Measurements from ENCODE around the gene NT5C.
"Not testable (repeated sequence)": the region's sequence is repeated elsewhere in the genome, so short reads cannot be mapped to it uniquely, and the experiment has no call there.

The NT5C gene

DNA sequence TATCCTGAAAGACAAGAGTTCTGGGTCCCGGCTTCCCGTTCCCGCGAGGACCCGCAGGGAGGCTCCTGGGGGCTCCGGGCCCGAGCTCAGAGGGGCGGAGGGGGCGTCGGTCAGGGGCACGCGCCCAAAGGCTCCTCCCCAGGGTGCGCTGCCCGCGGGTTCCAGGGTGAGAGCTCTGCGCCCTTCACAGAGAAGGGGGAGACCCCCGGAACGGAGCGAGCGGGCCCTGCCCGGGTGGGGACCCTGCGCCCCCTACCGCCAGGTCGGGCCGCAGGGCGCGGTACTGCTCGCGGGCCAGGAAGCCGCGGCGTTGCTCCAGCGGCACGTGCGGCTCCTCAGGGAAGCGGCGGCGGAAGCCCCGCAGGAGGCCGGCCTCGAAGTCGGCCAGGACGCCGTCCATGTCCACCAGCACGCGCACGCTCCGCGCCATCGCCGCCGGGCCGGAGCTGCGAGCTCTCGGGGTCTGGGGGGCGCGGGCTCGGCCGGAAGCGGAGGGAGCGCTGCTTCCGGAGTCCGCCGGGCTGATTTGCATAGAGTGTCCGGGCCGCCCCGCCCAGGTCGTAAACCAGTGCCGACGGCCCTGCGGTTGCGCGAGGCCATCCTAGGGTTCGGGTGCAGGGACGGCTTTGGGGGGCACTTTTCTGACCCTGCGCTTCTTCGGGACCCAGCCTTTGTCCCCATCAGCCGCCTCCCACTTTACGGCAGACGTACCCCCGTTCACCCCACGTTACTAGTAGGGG lies at the start of gene NT5C:
Gene NT5C (minus strand): TSS at position 465 of the 740 bp plus-strand sequence. CDS start 35 bp downstream, at position 430.
- peak; percentile 50 for DNase-seq

DNA sequence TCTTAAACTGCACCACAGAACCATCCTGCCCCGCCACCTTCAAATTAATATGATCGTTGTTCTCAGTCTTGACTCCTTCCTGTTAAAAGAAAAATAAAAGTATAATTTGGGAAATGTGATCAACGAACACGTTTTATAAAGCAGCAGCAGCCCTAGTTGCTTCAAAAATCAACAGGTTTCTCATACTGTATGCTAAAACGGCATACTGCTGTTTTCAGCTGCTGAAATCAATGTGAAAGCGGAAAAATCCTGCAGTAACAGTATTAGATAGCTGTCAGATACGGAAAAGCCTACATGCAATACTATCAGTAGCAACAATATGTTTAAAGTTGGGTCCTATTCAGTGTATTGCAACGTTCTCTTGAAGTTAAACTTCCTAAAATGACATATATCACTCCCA lies 49.6 kb upstream of the NT5C start:
- no peak for DNase-seq

DNA sequence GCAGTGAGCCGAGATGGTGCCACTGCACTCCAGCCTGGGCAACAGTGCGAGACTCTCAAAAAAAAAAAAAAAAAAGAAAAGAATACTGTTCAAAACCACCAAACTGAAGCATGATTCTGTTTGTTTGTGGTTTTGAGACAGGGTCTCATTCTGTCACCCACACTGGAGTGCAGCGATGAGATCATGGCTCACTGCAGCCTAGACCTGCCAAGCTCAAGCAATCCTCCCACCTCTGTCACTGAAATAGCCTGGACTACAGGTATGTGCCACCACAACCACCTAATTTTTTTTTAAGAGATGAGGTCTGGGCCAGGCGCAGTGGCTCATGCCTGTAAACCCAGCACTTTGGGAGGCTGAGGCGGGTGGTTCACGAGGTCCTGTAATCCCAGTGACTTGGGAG lies 46.9 kb upstream of the NT5C start:
- peak; percentile 9 for DNase-seq

DNA sequence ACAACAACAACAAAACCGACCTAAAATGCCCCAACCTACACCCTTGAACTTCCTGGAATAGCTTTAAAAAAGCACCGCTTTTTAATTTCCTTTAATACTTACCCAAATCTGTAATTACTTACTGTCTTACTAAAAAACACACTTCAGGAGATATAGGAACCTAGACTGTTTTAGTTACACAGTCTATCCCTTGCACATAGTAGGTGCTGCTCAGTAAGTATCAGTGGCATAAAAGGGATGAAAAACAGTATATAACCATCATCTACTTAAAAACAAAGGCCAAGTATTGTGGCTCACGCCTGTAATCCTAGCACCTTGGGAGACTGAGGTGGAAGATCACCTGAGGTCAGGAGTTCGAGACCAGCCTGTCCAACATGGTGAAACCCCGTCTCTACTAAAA lies 45.1 kb upstream of the NT5C start:
- no peak for DNase-seq

DNA sequence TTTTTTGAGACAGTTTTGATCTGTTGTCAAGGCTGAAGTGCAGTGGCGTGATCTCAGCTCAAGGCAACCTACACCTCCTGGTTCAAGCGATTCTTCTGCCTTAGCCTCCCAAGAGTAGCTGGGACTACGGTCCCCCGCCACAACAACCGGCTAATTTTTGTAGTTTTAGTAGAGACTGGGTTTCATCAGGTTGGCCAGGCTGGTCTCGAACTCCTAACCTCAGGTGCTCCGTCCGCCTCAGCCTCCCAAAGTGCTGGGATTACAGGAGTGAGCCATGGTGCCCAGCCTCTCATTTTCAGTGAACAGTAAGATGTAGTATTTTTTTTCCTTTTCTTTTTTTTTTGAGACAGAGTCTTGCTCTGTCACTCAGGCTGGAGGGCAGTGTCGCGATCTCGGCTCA lies 43.5 kb upstream of the NT5C start:
- no peak for DNase-seq

DNA sequence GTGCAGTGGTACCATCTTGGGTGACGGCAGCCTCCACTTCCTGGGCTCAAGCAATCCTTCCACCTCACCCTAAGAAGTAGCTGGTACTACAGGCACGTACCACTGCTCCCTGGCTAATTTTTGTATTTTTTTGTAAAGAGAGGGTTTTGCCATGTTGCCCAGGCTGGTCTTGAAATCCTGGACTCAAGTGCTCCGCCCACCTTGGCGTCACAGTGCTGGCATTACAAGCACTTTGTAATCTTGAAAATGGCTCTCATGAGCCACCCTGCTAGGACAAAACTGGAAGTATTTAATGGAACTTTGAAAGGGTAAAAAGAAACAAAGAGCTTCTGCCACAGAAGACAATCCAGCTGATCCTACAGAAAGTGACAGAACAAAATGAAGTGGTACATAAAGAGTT lies 42.0 kb upstream of the NT5C start:
- DNase-seq = no peak

DNA sequence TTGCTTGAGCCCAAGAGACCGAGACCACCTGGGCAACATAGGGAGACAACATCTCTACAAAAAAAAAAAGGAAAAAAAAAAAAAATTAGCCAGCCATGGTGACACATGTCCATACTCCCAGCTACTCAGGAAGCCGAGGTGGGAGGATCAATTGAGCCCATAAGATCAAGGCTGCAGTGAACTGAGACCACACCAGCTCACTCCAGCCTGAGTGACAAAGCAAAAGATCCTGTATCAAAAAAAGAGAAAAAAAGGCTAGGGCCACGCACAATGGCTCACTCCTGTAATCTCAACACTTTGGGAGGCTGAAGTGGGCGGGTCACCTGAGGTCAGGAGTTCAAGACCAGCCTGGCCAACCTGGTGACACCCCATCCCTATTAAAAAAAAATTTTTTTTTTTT lies 37.5 kb upstream of the NT5C start:
- no peak for DNase-seq

DNA sequence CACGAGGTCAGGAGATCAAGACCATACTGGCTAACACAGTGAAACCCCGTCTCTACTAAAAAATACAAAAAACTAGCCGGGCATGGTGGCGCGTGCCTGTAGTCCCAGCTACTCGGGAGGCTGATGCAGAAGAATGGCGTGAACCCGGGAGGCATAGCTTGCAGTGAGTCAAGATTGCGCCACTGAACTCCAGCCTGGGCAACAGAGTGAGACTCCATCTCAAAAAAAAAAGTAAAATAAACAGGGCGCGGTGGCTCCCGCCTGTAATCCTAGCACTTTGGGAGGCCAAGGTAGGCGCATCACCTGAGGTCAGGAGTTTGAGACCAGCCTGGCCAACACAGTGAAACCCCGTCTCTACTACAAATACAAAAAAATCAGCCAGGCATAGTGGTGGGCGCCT lies 33.1 kb upstream of the NT5C start:
- DNase-seq = not testable (repeated sequence)

DNA sequence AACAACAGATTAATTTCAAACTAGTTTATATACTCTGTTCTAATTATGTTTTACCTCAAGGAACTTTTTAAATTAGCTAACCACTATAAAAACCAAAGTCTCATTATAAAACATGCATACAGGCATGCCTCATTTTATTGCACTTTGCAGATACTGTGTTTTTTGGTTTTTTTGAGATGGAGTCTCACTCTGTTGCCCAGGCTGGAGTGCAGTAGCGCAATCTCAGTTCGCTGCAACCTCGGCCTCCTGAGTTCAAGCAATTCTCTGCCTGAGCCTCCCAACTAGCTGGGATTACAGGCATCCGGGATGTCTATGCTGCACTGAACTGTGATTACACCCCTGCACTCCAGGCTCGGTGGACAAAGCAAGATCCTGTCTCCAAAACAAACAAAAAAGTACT lies 31.5 kb upstream of the NT5C start:
- DNase-seq = no peak

DNA sequence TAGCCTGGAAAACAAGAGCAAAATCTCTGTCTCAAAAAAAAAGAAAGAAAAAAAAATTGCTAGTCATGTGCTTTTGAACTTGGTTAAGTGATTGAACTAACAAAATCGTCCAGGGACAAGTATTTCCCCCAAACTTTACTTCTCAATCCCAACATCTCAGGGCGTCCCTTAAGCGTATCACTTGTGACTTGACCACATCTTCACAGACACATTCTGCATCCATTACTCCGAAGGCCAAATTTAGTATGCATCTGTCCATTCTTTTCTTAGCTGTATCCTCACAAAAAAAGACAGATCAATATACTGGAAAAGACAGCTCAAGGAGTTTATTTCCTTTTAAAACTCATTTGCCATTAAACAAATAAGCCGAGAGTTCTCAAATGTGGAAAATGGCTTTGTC lies 28.7 kb upstream of the NT5C start:
- no peak for DNase-seq

DNA sequence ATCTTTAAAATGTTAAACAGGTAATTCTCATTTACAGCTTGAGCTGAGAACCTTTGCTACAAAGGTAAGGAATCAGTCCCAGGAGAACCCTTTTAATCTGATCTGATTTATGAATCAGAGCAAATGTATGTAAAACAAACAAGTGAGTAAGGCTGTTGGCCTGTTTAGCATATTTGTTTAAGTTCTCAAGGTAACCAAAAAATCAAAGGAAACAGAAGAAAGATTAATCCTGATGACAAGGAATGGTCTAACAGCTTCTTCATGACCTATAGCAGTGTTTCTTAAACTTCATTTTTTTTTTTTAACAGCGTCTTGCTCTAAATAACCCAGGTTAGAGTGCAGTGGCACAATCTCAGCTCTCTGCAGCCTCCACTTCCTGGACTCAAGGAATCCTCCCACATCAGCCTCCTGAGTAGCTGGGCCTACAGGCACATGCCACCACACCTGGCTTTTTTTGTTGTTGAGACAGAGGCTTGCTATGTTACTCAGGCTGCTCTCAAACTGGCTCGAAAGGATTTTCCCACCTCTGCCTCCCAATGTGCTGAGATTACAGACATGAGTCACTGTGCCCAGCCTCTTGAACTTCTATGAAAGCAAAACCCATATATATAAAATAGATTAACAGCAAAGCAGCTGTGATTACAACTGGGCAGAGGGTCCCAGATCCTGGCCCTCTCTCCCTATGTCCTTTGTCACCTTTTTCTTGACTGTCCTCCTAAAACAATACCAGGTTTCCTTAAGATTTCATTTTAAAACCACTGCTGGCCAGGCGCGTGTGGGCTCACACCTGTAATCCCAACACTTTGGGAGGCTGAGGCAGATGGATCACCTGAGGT lies 27.9 kb upstream of the NT5C start:
- peak; percentile 4 for DNase-seq

DNA sequence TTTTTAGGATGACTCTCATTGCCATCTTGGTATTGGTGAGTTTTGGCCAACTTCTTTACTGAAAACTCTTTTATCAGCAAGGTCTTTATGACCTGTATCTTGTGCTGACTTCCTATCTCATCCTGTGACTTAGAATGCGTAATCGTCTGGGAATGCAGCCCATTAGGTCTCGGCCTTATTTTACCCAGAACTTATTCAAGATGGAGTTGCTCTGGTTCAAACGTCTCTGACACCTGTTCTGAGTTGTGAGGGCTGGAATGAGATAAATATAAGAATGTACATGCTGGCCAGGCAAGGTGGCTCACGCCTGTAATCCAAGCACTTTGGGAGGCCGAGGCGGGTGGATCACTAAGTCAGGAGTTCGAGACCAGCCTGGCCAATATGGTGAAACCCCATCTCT lies 26.9 kb upstream of the NT5C start:
- DNase-seq = not testable (repeated sequence)

DNA sequence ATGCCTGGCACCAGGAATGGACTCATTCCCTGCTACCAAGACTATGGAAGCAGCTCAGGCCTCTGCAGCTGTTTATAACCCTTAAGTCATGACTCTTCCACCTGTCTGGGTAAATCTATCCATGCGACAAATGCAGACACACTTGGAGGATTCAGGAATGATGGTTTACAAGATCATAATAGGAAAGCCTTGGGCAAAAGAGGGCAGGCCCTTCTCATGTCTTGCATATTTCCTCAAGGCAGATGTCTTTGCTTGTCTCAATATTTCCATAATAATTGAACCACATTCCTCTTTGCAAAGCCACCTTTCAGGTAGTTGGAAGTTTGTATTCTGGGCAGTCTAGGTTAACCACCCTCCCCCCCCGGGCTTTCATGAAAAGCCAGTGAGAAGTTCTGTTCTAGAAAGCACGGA lies 23.7 kb upstream of the NT5C start:
- DNase-seq = peak; percentile 67

DNA sequence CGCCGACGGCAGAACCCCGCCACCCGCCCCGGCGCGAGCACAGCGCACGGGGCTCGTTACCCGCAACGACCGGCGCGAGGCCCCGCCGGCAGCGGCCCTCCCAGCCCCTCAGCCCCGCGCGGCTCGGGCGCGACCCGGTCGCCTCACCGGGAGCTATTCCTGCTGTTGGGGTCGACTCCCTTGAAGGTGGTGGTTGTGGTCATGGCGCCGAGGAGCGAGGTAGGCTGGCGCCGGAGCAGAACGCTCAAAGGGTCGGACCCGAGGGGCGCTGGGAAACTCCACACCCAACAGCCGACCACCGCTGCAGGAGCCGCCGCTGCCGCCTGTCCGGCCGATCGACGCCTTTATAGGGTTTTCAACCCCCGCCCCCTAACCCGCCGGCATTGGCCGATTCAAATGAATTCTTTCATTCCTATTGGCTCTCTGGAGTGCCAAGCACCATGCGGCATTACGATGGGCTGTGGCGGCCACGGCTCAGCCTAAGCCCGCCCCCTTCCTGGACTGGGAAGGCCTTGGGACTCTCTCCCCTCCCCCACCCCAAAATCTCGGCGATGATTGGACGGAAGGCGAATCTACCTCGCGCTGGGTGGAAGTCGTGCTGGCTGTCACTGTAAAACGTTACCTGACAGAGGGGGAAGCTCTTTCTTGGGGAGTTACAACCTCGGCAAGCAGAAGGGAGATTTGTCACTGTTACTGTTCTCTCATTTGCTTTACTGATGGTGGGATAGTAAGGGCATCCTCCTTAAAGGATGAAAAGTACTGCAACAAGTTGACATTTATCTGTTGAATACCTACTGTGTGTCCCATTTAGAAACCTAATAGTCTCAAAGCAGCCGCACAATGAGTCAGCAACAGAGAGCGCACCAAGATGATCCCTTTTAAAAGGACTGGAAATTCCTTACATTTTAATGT lies 22.9 kb upstream of the NT5C start, which contains the start of gene JPT1:
Gene JPT1 (minus strand): TSS at position 318 of the 912 bp plus-strand sequence. CDS start 115 bp downstream, at position 203.
- peak; percentile 94 for DNase-seq

DNA sequence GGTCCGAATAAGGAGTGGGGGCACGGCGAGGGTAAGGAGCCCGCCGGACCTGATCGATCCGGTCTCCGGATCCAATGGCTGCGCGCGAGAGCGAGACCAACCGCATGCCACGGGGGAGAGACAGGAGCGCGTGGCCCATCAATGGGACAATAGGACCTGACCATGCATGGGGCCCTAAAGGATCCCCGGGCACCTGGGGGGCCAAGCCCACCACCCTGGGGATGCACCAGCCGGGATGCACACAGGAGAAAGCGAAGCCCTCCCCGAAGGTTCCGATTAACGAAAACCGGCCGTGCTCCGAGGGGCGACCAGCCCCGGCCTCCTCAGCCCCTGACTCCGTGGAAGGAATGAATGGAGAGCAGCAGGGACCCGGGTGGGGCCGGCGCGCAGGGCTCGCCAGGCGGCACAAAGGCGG lies 22.2 kb upstream of the NT5C start:
- DNase-seq = no peak

DNA sequence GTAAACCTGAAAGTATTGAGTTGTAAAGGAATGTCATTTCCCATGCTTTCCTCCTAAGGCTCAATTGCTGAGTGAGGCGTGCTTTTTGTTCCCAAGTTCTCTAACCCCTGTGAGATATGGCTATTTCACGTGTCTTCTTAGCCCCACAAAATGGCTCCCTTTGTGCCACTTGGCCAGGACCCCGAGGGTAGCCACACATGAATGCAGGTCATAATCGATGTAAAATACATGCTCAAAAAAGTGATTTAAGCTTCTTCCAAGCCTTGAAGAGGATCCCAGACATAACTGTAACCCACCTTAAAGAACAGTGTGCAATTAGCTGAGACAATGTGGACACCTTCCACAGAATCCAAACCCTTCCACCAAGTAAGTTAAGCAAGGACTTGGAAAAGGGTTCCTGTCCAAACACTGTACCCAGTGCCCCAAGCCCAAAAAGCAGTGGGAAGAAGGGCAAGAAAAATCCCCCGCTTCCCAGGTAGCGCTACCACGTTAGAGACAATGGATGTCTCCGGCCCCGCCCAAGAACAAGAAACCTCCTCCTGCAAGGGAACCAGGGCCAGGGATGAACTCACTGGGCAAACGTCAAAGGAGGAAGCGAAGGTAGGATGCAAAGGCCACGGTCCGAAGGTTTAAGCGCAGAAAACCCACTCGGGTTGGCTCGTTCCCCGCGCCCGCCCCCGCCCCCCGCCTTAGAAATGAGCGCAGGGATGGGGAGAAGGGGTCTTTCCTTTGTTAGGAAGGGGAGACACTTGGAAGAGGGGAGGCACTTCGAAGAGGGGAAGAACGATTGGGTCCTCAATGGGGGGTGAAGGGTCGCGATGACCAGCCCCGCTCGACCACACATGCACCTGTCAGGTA lies 21.6 kb upstream of the NT5C start:
- DNase-seq = peak; percentile 51

DNA sequence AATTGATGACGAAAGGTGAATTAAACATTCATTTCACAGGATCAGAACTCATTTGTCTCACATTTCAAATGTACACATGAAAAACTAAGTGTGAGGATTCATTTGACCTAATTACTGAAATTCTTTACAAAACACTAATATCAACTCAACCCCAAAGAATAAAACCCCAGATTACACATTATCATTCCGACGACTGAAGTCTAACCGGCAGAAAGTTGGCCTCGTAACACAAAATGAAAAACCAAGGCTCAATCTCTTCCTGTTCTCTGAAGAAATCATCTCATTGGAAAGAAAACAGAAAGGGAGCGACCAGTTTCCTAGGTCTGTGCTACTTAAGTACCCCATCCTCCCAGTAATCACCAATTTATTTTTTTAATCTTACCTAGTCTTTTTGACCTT lies 21.0 kb upstream of the NT5C start:
- no peak for DNase-seq

DNA sequence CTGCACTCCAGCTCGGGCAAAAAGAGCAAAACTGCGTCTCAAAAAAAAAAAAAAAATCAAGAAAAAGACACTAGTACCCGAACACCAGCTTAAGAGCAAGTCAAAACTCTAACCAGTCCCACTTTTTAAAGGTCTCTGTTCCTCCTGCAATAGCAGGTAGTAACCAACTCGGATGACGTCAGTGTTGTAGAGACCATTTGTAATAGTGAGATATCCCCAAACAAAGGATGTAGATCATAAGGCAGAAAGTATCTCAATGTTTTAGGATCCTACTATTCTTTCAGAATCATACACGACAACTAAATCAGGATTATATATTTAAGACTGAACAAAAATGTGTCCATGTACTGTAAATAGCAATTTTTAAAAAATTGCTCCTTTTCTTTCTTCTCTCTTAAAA lies 20.4 kb upstream of the NT5C start:
- no peak for DNase-seq

DNA sequence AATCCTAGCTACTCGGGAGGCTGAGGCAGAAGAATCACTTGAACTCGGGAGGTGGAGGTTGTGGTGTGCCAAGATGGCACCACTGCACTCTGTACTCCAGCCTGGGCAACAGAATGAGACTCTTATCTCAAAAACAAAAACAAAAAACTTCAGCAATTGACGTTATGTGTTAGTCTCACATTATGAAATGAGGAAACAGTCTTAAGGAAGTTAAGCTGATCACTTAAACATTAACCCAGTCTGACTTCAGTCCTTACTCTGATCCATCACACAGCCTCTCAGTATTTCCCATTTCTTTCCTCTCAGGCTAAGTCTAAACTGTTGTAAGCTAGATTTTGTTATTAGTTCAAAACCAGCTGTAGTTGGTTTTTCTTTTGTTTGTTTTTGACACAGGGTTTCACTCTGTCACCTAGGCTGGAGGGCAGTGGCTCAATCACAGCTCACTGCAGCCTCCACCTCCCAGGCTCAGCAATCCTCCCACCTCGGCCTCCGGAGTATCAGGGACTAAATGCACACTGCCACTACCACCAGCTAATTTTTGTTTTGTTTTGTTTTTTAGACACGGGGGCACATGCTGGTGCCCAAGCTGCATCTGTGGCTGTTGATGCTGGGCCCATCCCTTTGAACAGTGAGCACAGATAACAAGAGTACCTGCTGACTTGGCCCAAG lies 16.5 kb upstream of the NT5C start:
- no peak for DNase-seq

DNA sequence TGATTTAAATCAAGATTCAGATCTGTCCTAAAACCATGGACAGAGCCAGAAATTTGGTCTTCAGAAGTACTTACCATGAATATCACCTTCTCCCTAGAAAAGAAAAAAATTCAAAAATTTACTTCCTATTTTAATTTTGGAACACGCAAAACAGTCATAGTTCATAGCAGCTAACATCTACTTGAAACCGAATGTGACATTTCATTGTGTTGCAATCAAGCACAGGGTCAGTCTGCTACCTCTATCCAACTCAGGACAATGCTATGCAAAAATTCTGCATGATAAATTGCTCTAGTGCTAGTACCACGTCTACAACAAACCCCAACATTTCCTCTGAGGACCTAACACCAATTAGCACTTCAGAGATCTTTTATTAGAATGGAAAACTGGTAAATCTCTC lies 15.1 kb upstream of the NT5C start:
- no peak for DNase-seq

DNA sequence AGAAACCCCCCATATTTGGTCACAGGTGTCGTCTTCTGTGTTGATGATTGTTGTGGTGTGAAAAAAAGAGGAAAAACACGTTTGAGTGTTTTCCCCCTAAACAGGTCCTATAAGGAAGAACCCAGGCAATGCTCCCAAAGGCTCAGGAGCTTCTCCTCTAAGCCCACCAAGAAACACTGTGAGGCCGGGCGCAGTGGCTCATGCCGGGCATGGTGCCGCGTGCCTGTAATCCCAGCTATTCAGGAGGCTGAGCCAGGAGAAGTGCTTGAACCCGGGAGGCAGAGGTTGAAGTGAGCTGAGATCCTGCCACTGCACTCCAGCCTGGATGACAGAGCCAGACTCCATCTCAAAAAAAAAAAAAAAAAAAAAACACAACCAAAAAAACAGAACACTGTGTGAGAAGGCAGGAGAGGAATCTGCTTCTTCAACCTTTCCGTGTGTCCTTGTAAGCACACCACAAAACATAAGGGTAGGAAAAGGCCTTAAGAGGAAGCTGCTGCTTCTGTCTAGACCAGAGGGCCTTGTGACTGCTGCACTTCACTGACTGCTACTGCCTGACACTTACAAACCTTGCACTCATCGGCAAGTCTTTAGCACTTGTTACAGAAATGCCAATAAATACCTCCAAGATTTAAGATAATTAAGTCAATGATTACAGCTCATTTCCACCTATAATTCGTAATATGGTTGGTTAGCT lies 13.4 kb upstream of the NT5C start:
- no peak for DNase-seq

Measured in kidney glomerular epithelial cell (primary cell).